H1 (cell line): ENCODE results near the gene GMFB. TPM values are rescaled to one million over a fixed set of nuclear protein-coding genes. Genes with fewer than 3 reads are reported as not detected.

ENCODE experiments used
- BACH1 ChIP-seq: IDR thresholded peaks from 2 replicates; pipeline ENCODE4 v1.6.1; 2012; ENCODE audit warnings: low read length, improper control_type of control experiment
- CREB1 ChIP-seq: IDR thresholded peaks from 2 replicates; pipeline ENCODE4 v1.6.1; 2012; ENCODE audit warnings: inconsistent platforms
- E2F6 ChIP-seq: IDR thresholded peaks from 2 replicates; pipeline ENCODE4 v1.6.1; 2012; ENCODE audit warnings: inconsistent platforms
- JUN ChIP-seq: IDR thresholded peaks from 2 replicates; pipeline ENCODE4 v1.6.1; 2011; ENCODE audit warnings: low read depth, mild to moderate bottlenecking, improper control_type of control experiment, low read length
- POU5F1 ChIP-seq: IDR thresholded peaks from 2 replicates; pipeline ENCODE4 v1.6.1; 2011; ENCODE audit warnings: low read depth, mild to moderate bottlenecking, low read length, moderate library complexity
- RAD21 ChIP-seq, 2 experiments: IDR thresholded peaks in 1 of 2; conservative IDR thresholded peaks in 1 of 2; 2 replicates each; pipeline ENCODE4 v1.6.1; 2011; ENCODE audit warnings: low read depth in 2 of 2, low read length in 2 of 2, improper control_type of control experiment in 1 of 2, inconsistent platforms in 1 of 2, mild to moderate bottlenecking in 1 of 2, moderate library complexity in 1 of 2
- SP1 ChIP-seq: IDR thresholded peaks from 2 replicates; pipeline ENCODE4 v1.6.1; 2011; ENCODE audit warnings: low read depth, low read length
- polyA plus RNA-seq, 7 experiments: library from polyadenylated mRNA; depleted of rRNA in 3 of 7; stranded (reverse) in 5 of 7; unstranded in 2 of 7; fragments of >200 nt in 5 of 7; fragments of 200-250 nt in 2 of 7; gene quantifications; 1 replicate in 5 of 7; 2 replicates in 1 of 7; 4 replicates in 1 of 7; pipeline versions ENCODE4 v1.2.1 to v1.2.3, GENCODE V29; 2011 to 2013; ENCODE audit warnings: missing spikeins in 2 of 7, mixed read lengths in 2 of 7
- total RNA-seq: library from RNA; stranded (reverse); fragmentation: NEBNext Ultra II Directional; extraction: Animal tissue kit (Norgen Biotek cat#: 25700); gene quantifications from 2 replicates; pipeline ENCODE4 v1.2.1, GENCODE V29; 2021
- TF ChIP-seq, protein P1 (sequence below): fragments of 300-600 bp; sonication (generic); IDR thresholded peaks from 2 replicates; pipeline ENCODE4 v1.7.1; 2012; ENCODE audit warnings: low read length, moderate library complexity, mild to moderate bottlenecking, inconsistent platforms; ENCODE audit not compliant: insufficient replicate concordance

The GMFB gene
- total and polyA plus RNA-seq, 2 of the 8 experiments (the other 6 are each of a cell fraction or from before 2014, with no cell fraction given), result 17.9 to 77.3 TPM

DNA sequence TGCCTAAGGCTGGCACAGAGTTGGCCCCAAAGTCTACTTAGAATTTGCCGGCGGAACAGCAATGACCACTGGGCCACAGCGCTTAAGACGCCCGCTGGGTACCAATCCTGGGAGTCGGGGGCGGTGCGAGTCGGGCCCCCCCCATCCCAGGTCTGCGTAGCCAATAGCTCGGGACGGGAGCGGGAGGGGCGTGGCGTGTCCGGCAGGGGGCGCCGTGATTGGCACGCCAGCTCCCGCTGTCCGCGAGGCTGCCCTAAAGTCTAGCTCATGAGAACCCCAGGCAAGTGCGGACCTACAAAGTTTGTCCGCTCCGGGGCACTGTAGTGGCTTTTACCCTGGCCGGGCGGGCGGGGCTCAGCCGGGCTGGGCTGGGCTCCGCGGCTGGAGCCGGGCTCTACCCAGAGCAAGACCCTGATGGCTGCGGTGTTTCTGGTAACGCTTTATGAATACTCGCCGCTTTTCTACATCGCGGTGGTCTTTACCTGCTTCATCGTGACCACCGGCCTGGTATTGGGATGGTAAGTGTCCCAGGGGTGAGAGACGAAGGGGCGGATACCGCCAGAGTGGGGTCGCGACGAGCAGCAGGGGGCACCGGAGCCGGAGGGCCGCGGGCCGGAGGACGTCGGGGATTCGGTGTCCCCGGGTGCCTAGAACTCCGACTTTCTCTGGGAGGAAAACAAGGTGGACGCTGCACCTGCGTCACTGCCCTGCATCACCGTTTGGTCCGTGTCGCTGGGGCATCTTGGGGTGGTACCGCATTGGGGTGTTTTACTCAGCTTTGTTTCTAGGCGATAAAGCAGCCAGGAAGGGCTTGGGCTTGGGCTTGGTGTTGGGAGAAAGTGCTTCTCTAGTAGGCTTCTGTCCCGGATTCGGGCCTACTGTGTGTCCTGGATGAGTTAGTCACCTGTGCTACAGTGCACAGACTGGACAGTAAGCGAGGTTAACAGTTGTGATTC, 21.0 kb upstream of the GMFB start, which contains the start of gene CGRRF1 (continued):
- TF ChIP-seq, protein P1, sequence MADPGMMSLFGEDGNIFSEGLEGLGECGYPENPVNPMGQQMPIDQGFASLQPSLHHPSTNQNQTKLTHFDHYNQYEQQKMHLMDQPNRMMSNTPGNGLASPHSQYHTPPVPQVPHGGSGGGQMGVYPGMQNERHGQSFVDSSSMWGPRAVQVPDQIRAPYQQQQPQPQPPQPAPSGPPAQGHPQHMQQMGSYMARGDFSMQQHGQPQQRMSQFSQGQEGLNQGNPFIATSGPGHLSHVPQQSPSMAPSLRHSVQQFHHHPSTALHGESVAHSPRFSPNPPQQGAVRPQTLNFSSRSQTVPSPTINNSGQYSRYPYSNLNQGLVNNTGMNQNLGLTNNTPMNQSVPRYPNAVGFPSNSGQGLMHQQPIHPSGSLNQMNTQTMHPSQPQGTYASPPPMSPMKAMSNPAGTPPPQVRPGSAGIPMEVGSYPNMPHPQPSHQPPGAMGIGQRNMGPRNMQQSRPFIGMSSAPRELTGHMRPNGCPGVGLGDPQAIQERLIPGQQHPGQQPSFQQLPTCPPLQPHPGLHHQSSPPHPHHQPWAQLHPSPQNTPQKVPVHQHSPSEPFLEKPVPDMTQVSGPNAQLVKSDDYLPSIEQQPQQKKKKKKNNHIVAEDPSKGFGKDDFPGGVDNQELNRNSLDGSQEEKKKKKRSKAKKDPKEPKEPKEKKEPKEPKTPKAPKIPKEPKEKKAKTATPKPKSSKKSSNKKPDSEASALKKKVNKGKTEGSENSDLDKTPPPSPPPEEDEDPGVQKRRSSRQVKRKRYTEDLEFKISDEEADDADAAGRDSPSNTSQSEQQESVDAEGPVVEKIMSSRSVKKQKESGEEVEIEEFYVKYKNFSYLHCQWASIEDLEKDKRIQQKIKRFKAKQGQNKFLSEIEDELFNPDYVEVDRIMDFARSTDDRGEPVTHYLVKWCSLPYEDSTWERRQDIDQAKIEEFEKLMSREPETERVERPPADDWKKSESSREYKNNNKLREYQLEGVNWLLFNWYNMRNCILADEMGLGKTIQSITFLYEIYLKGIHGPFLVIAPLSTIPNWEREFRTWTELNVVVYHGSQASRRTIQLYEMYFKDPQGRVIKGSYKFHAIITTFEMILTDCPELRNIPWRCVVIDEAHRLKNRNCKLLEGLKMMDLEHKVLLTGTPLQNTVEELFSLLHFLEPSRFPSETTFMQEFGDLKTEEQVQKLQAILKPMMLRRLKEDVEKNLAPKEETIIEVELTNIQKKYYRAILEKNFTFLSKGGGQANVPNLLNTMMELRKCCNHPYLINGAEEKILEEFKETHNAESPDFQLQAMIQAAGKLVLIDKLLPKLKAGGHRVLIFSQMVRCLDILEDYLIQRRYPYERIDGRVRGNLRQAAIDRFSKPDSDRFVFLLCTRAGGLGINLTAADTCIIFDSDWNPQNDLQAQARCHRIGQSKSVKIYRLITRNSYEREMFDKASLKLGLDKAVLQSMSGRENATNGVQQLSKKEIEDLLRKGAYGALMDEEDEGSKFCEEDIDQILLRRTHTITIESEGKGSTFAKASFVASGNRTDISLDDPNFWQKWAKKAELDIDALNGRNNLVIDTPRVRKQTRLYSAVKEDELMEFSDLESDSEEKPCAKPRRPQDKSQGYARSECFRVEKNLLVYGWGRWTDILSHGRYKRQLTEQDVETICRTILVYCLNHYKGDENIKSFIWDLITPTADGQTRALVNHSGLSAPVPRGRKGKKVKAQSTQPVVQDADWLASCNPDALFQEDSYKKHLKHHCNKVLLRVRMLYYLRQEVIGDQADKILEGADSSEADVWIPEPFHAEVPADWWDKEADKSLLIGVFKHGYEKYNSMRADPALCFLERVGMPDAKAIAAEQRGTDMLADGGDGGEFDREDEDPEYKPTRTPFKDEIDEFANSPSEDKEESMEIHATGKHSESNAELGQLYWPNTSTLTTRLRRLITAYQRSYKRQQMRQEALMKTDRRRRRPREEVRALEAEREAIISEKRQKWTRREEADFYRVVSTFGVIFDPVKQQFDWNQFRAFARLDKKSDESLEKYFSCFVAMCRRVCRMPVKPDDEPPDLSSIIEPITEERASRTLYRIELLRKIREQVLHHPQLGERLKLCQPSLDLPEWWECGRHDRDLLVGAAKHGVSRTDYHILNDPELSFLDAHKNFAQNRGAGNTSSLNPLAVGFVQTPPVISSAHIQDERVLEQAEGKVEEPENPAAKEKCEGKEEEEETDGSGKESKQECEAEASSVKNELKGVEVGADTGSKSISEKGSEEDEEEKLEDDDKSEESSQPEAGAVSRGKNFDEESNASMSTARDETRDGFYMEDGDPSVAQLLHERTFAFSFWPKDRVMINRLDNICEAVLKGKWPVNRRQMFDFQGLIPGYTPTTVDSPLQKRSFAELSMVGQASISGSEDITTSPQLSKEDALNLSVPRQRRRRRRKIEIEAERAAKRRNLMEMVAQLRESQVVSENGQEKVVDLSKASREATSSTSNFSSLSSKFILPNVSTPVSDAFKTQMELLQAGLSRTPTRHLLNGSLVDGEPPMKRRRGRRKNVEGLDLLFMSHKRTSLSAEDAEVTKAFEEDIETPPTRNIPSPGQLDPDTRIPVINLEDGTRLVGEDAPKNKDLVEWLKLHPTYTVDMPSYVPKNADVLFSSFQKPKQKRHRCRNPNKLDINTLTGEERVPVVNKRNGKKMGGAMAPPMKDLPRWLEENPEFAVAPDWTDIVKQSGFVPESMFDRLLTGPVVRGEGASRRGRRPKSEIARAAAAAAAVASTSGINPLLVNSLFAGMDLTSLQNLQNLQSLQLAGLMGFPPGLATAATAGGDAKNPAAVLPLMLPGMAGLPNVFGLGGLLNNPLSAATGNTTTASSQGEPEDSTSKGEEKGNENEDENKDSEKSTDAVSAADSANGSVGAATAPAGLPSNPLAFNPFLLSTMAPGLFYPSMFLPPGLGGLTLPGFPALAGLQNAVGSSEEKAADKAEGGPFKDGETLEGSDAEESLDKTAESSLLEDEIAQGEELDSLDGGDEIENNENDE, result no peak
- TF ChIP-seq POU5F1 (no peak), E2F6 (no peak), RAD21 (IDR thresholded peaks at IDR 0.05 in 1 of 2, conservative IDR thresholded peaks at IDR 0.05 in 1 of 2; ENCODE audit: low read depth in 2 of 2, low read length in 2 of 2) (no peak; a peak in 1 of 4 replicates), BACH1 (no peak), CREB1 (peak; percentile 67), JUN (no peak), SP1 (peak; percentile 73)
